Left ventricle myocardium inferior (tissue), 1 donor: ENCODE data around the gene ARMCX2. TPM values are rescaled to one million over a fixed set of nuclear protein-coding genes. Genes with fewer than 3 reads are reported as not detected.
"Not testable (repeated sequence)": the region's sequence is repeated elsewhere in the genome, so short reads cannot be mapped to it uniquely, and the experiment has no call there.

ENCODE experiments used
- DNase-seq: peaks from one replicate; pipeline ENCODE4 v3.0.0-alpha.2; 2020
- H3K27ac ChIP-seq: fragments of 200-600 bp; replicated peaks from 2 replicates; pipeline ENCODE4 v1.8.0; 2021
- H3K27me3 ChIP-seq: fragments of 200-600 bp; 2 replicates; pipeline ENCODE4 v1.8.0; 2021; ENCODE audit warnings: low read depth
- H3K36me3 ChIP-seq: fragments of 200-600 bp; 2 replicates; pipeline ENCODE4 v1.8.0; 2021
- H3K4me1 ChIP-seq: fragments of 200-600 bp; 2 replicates; pipeline ENCODE4 v1.8.0; 2021
- H3K4me3 ChIP-seq: fragments of 200-600 bp; 2 replicates; pipeline ENCODE4 v1.8.0; 2021; ENCODE audit warnings: mild to moderate bottlenecking, moderate library complexity
- H3K9me3 ChIP-seq: fragments of 200-600 bp; replicated peaks from 2 replicates; pipeline ENCODE4 v1.8.0; 2021
- intact Hi-C: fragments of 100-400 bp; cut with micrococcal nuclease; formaldehyde crosslinking; loops from one replicate; pipeline ENCODE4 v1.11.0; 2022
- total RNA-seq: library from RNA; stranded (reverse); fragmentation: NEBNext Ultra II Directional; extraction: Animal tissue kit (Norgen Biotek cat#: 25700); gene quantifications from one replicate; pipeline ENCODE4 v1.2.1, GENCODE V29; 2021
- TF ChIP-seq, protein P1 (sequence below): fragments of 200-600 bp; IDR thresholded peaks from 2 replicates; pipeline ENCODE4 v1.8.0; 2021; ENCODE audit warnings: antibody characterized with exemption, mild to moderate bottlenecking, borderline replicate concordance
- donor health status: DM: no; HTN: yes; CAD: no; lungs with severe emphysema.

Gene ARMCX2
- total RNA-seq, 1 donor from 2014 or later, result 34.5 TPM

- TF ChIP-seq, protein P1, sequence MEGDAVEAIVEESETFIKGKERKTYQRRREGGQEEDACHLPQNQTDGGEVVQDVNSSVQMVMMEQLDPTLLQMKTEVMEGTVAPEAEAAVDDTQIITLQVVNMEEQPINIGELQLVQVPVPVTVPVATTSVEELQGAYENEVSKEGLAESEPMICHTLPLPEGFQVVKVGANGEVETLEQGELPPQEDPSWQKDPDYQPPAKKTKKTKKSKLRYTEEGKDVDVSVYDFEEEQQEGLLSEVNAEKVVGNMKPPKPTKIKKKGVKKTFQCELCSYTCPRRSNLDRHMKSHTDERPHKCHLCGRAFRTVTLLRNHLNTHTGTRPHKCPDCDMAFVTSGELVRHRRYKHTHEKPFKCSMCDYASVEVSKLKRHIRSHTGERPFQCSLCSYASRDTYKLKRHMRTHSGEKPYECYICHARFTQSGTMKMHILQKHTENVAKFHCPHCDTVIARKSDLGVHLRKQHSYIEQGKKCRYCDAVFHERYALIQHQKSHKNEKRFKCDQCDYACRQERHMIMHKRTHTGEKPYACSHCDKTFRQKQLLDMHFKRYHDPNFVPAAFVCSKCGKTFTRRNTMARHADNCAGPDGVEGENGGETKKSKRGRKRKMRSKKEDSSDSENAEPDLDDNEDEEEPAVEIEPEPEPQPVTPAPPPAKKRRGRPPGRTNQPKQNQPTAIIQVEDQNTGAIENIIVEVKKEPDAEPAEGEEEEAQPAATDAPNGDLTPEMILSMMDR, result no peak
- no peaks in the 10 kb centered on the region for H3K4me1 ChIP-seq
- intact Hi-C loops, result no loop called here
- no peak overlapping the region for H3K27ac ChIP-seq
- no peak overlapping the region for H3K4me3 ChIP-seq
- H3K27me3 ChIP-seq, result no peaks in the 10 kb centered on the region
- DNase-seq, result no peak
- H3K36me3 ChIP-seq, result no peaks in the 10 kb centered on the region
- no peaks in the 10 kb centered on the region for H3K9me3 ChIP-seq
These were observed 8.5 kb upstream of the ARMCX2 start for GRCh38 chrX:101668143-101668542.

- Histone ChIP-seq H3K27ac (peak overlapping the region; percentile 70), H3K4me3 (peak overlapping the region; percentile 73), H3K36me3 (peaks cover 6% of the 10 kb centered on the region), H3K9me3 (no peaks in the 10 kb centered on the region), H3K27me3 (no peaks in the 10 kb centered on the region), H3K4me1 (no peaks in the 10 kb centered on the region)
- TF ChIP-seq, protein P1, result no peak
- DNase-seq, result peak; percentile 77
- intact Hi-C loops, result no loop called here
These were observed 774 bp downstream of the ARMCX2 start for GRCh38 chrX:101658661-101659491.

GRCh38 chrX:101657495-101657894 is 2.2 kb downstream of the ARMCX2 start:
- H3K4me3 ChIP-seq, result no peak overlapping the region
- no peaks in the 10 kb centered on the region for H3K4me1 ChIP-seq
- H3K27ac ChIP-seq, result no peak overlapping the region
- intact Hi-C loops, result no loop called here
- peaks cover 6% of the 10 kb centered on the region for H3K36me3 ChIP-seq
- no peak for DNase-seq
- no peaks in the 10 kb centered on the region for H3K9me3 ChIP-seq
- TF ChIP-seq, protein P1, result no peak
- no peaks in the 10 kb centered on the region for H3K27me3 ChIP-seq

- TF ChIP-seq, protein P1, result no peak
- Histone ChIP-seq H3K9me3 (no peaks in the 10 kb centered on the region), H3K4me1 (no peaks in the 10 kb centered on the region), H3K27ac (no peak overlapping the region), H3K27me3 (no peaks in the 10 kb centered on the region), H3K36me3 (peaks cover 6% of the 10 kb centered on the region), H3K4me3 (no peak overlapping the region)
- intact Hi-C loops, result no loop called here
- no peak for DNase-seq
These were observed 2.8 kb downstream of the ARMCX2 start for GRCh38 chrX:101656817-101657216.

DNA sequence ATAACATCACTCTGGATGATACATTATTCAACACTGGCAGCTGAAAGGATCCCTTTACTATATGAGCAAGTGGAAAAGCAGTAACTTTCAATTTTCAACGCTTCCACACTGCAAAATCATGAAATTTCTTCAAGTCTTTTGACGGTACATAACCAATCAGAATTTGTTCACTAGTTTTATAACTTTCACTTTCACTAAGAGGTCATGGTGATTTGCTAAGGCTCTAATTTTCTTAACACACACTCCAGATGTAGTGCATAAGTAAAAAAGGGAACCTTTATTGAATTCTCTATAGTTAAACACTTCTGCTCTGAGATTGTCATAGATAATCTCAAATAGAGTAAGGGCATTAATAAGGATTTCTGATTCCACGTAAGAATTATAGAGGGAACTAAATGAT is 4.1 kb downstream of the ARMCX2 start:
- H3K36me3 ChIP-seq, result peaks cover 6% of the 10 kb centered on the region
- no peak overlapping the region for H3K27ac ChIP-seq
- no peak for DNase-seq
- H3K4me1 ChIP-seq, result no peaks in the 10 kb centered on the region
- H3K4me3 ChIP-seq, result no peak overlapping the region
- intact Hi-C loops, result no loop called here
- TF ChIP-seq, protein P1, result no peak
- no peaks in the 10 kb centered on the region for H3K9me3 ChIP-seq
- H3K27me3 ChIP-seq, result no peaks in the 10 kb centered on the region

DNA sequence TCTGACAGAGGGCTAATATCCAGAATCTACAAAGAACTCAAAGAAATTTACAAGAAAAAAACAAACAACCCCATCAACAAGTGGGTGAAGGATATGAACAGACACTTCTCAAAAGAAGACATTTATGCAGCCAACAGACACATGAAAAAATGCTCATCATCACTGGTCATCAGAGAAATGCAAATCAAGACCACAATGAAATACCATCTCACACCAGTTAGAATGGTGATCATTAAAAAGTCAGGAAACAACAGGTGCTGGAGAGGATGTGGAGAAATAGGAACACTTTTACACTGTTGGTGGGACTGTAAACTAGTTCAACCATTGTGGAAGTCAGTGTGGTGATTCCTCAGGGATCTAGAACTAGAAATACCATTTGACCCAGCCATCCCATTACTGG is 11.9 kb downstream of the ARMCX2 start:
- H3K27ac ChIP-seq, H3K4me3 ChIP-seq, H3K4me1 ChIP-seq, intact Hi-C loops, H3K27me3 ChIP-seq, DNase-seq, H3K36me3 ChIP-seq, H3K9me3 ChIP-seq: not testable (repeated sequence)
